Ureter (tissue), 1 donor: ENCODE data around the gene FOXO1. TPM values are rescaled to one million over a fixed set of nuclear protein-coding genes. Genes with fewer than 3 reads are reported as not detected.

Source experiments
- DNase-seq: peaks from one replicate; pipeline ENCODE4 v3.0.0-alpha.2; 2020; ENCODE audit warnings: low spot score
- total RNA-seq: library from RNA; stranded (reverse); gene quantifications from one replicate; pipeline ENCODE4 v1.2.4, GENCODE V29; 2023
- donor health status: DM: yes; HTN: yes; CAD: no.

Gene FOXO1
- total RNA-seq, 1 donor from 2014 or later: 31.4 TPM

GRCh38 chr13:40666933-40667621 lies 636 bp upstream of the FOXO1 start:
- peak; percentile 52 for DNase-seq

DNA sequence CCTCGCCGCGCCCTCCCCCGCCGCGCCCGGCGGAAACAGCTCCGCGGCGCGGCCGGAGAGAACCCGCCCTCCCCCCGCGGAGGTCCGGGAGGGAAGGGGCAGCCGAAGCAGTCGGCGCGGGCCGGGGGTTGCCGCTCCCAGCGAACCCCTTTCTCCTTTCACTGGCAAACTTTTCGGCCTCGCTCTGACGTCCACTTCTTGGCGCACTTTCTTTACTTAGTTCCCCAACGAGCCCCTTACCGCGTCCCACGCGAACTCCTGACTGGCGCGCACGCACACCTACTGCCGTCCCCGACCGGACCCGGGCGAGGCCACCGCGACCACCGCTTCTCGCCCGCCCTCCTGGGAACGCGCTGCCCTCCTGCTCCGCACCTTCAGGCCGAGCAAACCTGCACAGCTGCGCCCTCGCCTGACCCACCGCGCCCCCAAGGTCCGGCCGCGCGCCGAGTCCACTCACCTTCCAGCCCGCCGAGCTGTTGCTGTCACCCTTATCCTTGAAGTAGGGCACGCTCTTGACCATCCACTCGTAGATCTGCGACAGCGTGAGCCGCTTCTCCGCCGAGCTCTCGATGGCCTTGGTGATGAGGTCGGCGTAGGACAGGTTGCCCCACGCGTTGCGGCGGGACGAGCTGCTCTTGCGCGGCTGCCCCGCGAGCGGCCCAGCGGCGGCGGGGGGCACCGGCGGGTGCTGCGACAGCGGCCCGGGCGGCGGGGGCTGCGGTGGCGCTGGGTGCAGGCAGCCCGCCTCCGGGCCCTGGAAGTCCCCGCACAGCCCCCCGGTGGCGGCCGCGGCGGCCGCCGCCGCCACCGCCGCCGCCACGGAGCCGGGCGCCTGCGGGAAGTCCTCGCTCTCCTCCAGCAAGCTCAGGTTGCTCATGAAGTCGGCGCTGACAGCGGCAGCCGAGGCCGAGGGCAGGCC lies 1.1 kb downstream of the FOXO1 start:
- DNase-seq: peak; percentile 54

DNA sequence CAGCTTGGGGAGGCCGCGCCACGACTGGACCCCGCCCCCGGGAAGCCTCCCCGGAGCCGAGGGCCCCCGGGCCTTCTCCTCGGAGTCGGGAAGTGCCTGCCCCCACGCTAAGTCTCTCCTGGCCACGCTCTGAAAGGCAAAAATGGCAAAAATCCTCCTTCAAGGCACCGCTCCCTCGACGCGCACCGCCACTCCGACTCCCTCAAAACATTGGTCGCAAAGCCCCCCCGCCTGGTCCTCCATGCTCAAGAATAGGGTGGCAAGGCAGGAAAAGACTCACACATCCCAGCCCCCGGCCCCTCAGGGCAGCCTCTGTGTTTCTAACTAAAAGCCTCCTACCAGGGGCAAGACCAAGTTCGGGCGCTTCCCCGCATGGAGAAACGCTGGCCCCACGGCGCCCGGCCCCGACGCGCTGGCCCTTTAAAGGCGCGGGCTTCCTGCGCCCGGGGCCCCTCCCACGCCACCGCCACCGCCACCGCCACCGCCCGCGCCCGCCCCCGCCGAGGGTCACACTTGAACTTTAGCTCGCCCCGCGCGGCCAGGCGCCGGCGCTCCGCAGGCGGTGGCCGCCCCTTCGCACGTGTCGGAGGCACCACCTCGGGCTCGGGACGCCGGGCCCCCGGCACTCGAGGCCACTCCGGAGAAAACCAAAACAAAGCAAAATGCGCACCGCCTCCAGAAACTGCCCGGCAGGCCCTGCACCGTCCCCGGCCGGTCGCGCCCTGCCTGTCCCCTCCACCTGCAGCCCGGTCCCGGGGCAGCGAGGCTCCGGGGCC lies 1.9 kb downstream of the FOXO1 start:
- peak; percentile 76 for DNase-seq

GRCh38 chr13:40664100-40664349 lies 2.4 kb downstream of the FOXO1 start:
- peak; percentile 61 for DNase-seq

DNA sequence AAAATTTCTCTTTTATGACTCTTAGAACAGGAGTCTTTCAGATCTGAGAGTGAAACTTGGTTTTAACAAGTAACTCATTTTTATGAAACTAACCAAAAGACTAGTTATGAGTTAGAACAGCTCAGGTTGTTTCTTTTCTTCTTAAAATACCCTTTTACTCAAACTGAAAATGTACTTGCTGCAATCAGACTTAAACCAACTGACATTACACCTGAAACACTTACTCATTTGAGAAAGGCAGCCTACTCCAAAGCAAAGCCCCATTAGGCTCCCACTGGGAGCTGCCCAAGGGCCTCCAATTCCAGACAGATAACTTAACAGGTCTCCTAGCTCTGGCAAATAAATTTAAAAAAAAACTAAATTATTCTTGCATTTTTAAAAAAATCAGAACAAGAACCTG lies 3.6 kb downstream of the FOXO1 start:
- DNase-seq: no peak

- no peak for DNase-seq
Observed at GRCh38 chr13:40661875-40662665, 4.4 kb downstream of the FOXO1 start.

- no peak for DNase-seq
Observed at GRCh38 chr13:40660692-40661091, 5.7 kb downstream of the FOXO1 start.

DNA sequence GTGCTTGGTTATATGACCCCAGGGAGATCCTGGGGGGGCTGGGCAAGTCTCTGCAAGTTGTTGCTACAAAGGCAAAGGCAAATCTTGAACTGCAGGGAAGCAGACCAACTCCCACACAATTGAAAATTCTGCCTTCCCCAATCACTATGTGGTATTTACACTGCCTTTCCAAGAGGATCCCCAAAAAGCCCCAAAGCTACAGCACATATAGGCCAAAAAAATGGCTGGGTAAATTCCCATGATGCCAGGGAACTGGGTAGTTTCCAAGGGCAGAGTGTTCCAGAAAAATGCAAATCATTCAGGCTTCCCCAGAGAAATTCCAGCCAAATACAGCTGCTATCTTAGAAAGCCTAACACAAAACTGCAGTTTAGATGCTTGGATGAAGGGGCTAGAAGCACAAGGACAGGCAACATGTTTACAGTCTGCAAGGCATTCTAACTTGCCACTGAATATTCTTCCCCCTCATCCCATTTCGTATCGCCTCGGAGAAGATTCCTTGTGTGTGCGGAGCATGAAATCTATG lies 6.2 kb downstream of the FOXO1 start:
- no peak for DNase-seq

DNA sequence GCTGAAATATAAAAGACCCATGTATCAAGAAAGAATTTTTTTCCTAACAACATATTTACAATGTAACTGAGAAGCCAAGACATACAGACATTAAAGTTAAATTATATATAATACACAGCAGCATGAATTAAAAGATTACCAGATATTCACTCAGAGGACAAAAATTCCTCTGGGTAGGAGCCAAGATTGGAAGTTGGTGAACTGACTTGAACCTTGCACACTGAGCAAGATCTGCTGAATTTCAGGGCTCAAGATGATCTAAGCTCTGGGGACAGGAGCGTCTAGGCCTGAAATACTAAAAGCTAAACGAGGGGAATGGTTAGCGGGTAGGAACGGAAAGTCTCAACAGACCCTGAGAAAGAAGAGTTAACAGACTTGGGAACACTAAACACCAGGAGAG lies 8.5 kb downstream of the FOXO1 start:
- no peak for DNase-seq

DNA sequence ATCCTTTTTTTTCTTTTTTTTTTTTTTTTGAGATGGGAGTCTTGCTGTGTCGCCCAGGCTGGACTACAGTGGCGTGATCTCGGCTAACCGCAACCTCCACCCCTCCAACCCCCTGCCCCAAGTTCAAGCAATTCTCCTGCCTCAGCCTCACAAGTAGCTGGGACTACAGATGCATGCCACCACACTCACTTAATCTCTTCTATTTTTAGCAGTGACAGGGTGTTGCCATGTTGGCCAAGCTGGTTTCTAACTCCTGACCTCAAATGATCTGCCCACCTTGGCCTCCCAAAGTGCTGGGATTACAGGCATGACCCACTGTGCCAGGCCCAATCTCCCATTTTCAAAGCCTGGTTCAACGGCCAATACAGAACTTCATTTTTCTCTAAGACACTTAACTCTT lies 9.1 kb downstream of the FOXO1 start:
- DNase-seq: no peak

DNA sequence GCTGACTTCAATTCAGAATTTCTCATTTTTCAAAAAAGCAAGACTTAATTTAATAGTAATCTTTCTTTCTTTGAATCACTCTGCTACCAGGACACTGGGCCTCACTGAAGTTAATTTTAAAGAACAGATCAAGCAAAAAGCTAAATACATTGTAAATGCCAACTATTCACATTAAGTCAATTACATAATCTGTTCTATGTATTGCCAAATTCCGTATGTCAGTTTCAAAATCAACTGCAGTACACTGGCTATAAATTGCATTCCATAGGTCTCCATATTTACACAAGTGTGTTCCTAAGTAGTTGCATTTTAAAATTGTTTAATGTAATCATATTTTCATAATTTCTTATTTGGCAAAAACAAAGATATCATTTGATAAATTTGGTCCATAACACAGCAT lies 10.1 kb downstream of the FOXO1 start:
- no peak for DNase-seq

DNA sequence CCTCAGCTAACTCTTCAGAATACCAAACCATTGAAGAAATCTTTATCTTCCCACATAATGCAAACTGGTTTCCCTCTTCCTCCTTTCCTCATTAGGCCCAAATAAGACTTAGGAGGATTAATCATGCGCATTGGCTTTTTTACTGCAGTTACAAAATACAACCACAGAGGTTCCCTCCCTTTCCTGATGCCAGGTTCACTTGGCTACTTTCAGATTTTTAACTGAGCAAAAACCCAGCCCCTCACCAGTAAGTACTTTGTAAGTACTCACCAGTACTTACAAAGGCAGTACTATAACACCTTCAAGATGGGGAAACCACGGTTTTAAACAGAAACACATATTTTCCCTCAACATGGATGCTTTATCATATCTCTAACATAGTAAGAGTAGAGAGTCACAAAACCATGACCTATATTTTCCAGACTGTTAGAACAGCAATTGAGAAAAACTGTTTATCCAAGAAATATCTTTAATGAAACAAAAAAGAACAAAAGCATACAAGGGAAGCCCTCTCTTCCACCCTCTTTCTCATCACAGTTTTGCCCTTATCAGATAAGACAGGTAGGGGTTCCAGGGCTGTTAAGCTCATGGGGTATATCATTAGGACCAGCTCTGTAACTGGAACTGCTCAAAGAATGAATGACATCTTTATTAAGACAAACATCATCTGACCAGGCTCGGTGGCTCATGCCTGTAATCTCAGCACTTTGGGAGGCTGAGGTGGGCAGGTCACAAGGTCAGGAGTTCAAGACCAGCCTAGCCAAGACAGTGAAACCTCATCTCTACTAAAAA lies 12.7 kb downstream of the FOXO1 start:
- no peak for DNase-seq

DNA sequence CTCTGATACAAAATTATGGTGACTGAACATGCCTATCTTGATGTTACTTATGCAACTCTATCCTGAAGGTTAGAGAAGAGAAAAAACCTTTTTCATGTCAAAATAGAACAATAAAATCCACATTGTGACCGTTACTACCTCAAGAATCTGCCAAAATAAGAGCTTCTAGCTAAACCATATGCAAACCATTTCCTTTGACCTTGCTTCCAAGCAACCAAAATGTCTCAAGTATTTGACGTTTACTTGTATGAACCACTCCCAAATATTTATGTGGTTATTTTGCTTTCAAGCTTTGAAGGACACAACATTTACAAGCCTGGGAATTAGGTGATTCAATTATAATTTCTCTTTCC lies 13.9 kb downstream of the FOXO1 start:
- no peak for DNase-seq

DNA sequence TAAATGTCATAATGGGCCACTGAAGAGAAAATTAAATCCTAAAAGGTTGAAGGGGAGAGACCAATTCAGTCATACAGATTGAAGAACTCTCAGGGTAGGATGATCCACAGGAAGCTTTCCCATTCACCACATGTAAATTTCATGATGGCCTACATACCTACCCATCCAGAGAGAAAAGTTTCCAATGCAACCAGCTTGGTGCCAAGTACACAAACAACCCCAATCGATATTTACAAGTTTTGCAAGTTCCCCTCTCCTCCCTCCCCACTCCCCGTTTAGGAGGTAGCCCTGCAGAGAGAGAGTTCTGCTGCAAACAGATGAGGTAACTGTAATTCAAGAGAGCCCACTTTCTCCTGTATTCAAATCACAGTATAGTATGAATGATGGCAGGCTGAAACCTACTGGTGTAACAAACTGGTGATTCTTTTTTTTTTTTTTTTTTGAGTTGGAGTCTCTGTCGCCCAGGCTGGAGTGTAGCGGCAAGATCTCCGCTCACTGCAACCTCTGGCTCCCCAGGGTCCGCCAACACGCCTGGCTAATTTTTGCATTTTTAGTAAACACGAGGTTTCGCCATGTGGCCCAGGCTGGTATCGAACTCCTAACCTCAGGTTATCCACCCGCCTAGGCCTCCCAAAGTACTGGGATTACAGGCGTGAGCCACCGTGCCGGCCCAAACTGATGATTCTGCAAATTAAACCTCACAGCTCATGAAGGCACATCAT lies 14.4 kb downstream of the FOXO1 start:
- DNase-seq: no peak

GRCh38 chr13:40648841-40649240 lies 17.6 kb downstream of the FOXO1 start:
- no peak for DNase-seq

- no peak for DNase-seq
Observed at GRCh38 chr13:40648040-40648439, 18.4 kb downstream of the FOXO1 start.

DNA sequence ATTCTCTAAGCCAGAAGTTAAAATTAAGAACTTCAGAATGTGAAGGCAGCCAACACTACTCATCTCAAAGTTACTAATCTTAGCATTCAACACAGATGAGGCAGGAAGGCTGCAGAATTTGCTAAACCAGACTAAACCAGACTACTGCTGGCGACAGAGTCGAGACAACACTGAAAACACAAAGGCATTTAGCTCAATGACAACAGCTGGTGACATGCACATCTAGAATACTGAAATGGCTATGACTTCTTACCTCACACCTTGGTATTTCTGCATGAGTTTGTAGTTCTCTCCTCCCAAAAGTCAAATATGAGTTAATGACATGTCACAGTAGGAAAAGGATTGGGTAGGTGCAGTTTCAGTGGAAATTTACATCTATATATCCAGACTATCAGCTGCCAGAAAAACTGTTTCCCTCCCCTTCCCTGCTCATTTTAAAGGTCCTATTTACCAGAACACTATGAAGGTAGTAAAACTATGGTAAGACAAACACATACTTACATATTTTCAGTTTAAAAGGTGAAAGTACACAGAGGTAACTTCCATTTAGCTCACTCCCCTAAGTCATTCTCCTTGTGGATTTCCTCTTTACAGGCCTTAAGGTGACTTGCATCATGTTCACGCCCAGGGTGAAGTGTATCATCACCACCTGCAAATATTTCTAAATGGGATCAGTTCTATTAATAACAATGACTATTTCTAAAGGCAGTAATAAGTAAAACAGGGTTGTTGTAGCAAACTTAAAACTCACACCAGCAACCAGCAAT lies 21.4 kb downstream of the FOXO1 start:
- no peak for DNase-seq

DNA sequence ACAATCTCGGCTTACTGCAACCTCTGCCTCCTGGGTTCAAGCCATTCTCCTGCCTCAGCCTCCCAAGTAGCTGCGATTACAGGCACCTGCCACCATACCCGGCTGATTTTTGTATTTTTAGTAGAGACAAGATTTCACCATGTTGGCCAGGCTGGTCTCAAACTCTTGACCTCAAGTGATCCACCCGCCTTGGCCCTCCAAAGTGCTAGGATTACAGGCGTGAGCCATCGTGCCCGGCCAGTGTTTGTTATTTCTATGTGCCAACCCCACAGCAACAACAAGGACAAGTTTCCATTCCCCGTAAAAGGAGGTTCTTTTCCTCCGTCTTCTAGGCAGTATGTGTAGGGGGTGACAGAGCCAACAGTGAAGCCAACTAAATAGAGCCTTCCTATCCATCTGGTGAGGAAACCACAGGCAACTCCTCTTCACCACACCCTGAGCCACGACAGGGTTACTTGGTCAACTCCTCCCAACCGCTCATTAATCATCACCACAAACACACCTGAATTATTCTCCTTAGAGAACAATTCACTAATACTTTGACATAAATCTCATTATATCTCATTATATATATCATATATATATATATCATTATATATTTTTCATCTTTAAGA lies 25.5 kb downstream of the FOXO1 start:
- DNase-seq: no peak

- no peak for DNase-seq
Observed at GRCh38 chr13:40640202-40640601, 26.2 kb downstream of the FOXO1 start.
